ENCODE results near the gene SIAH2. TPM values are rescaled to one million over a fixed set of nuclear protein-coding genes. Genes with fewer than 3 reads are reported as not detected.

Gene SIAH2
- total RNA-seq, 1 donor from 2014 or later: 31.7 TPM

- H3K4me3 ChIP-seq (ENCODE audit: low read depth, low read length): no peak overlapping the region
- TF ChIP-seq CTCF (IDR thresholded peaks at IDR 0.05; ENCODE audit: insufficient read depth, low read length, poor library complexity, severe bottlenecking): no peak
- DNase-seq (ENCODE audit: low read depth): no peak
- no peaks in the 10 kb centered on the region for H3K27me3 ChIP-seq (ENCODE audit: control insufficient read depth, insufficient read depth, low read length)
- H3K36me3 ChIP-seq (ENCODE audit: control insufficient read depth, insufficient read depth, low read length): no peaks in the 10 kb centered on the region
Observed at GRCh38 chr3:150756491-150757059, 6.4 kb downstream of the SIAH2 start.

GRCh38 chr3:150755902-150756301 lies 7.1 kb downstream of the SIAH2 start:
- no peak for TF ChIP-seq CTCF (IDR thresholded peaks at IDR 0.05; ENCODE audit: insufficient read depth, low read length, poor library complexity, severe bottlenecking)
- no peak for DNase-seq (ENCODE audit: low read depth)
- Histone ChIP-seq H3K27me3 (ENCODE audit: control insufficient read depth, insufficient read depth, low read length) (no peaks in the 10 kb centered on the region), H3K36me3 (ENCODE audit: control insufficient read depth, insufficient read depth, low read length) (no peaks in the 10 kb centered on the region), H3K4me3 (ENCODE audit: low read depth, low read length) (no peak overlapping the region)

- Histone ChIP-seq H3K36me3 (ENCODE audit: control insufficient read depth, insufficient read depth, low read length) (no peaks in the 10 kb centered on the region), H3K27me3 (ENCODE audit: control insufficient read depth, insufficient read depth, low read length) (no peaks in the 10 kb centered on the region), H3K4me3 (ENCODE audit: low read depth, low read length) (no peak overlapping the region)
- TF ChIP-seq CTCF (IDR thresholded peaks at IDR 0.05; ENCODE audit: insufficient read depth, low read length, poor library complexity, severe bottlenecking): no peak
- no peak for DNase-seq (ENCODE audit: low read depth)
Observed at GRCh38 chr3:150754896-150755295, 8.1 kb downstream of the SIAH2 start.

- Histone ChIP-seq H3K36me3 (ENCODE audit: control insufficient read depth, insufficient read depth, low read length) (no peaks in the 10 kb centered on the region), H3K27me3 (ENCODE audit: control insufficient read depth, insufficient read depth, low read length) (no peaks in the 10 kb centered on the region), H3K4me3 (ENCODE audit: low read depth, low read length) (no peak overlapping the region)
- no peak for DNase-seq (ENCODE audit: low read depth)
- no peak for TF ChIP-seq CTCF (IDR thresholded peaks at IDR 0.05; ENCODE audit: insufficient read depth, low read length, poor library complexity, severe bottlenecking)
Observed at GRCh38 chr3:150751781-150752263, 11.1 kb downstream of the SIAH2 start.

- no peak for TF ChIP-seq CTCF (IDR thresholded peaks at IDR 0.05; ENCODE audit: insufficient read depth, low read length, poor library complexity, severe bottlenecking)
- H3K27me3 ChIP-seq (ENCODE audit: control insufficient read depth, insufficient read depth, low read length): no peaks in the 10 kb centered on the region
- H3K4me3 ChIP-seq (ENCODE audit: low read depth, low read length): no peak overlapping the region
- no peak for DNase-seq (ENCODE audit: low read depth)
- no peaks in the 10 kb centered on the region for H3K36me3 ChIP-seq (ENCODE audit: control insufficient read depth, insufficient read depth, low read length)
Observed at GRCh38 chr3:150749255-150749654, 13.7 kb downstream of the SIAH2 start.

GRCh38 chr3:150748684-150749047 lies 14.3 kb downstream of the SIAH2 start:
- no peaks in the 10 kb centered on the region for H3K36me3 ChIP-seq (ENCODE audit: control insufficient read depth, insufficient read depth, low read length)
- no peak for TF ChIP-seq CTCF (IDR thresholded peaks at IDR 0.05; ENCODE audit: insufficient read depth, low read length, poor library complexity, severe bottlenecking)
- DNase-seq (ENCODE audit: low read depth): no peak
- H3K27me3 ChIP-seq (ENCODE audit: control insufficient read depth, insufficient read depth, low read length): no peaks in the 10 kb centered on the region
- H3K4me3 ChIP-seq (ENCODE audit: low read depth, low read length): no peak overlapping the region
